ENCODE measurements around the gene ITPRID1.

GRCh38 chr7:31466036-31466435, 47.9 kb upstream of the ITPRID1 start:
- no peak for TF ChIP-seq CTCF (conservative IDR thresholded peaks at IDR 0.05; ENCODE audit: low read length)
- no peak for TF ChIP-seq EZH2phosphoT487 (IDR thresholded peaks at IDR 0.05; ENCODE audit: borderline replicate concordance)
